ENCODE results near the gene MTHFD2L. TPM values are rescaled to one million over a fixed set of nuclear protein-coding genes. Genes with fewer than 3 reads are reported as not detected.

The MTHFD2L gene
- total and polyA plus RNA-seq, 2 of the 8 experiments (the other 6 are each of a cell fraction or from before 2014, with no cell fraction given) = 5.4 to 15.0 TPM

DNA sequence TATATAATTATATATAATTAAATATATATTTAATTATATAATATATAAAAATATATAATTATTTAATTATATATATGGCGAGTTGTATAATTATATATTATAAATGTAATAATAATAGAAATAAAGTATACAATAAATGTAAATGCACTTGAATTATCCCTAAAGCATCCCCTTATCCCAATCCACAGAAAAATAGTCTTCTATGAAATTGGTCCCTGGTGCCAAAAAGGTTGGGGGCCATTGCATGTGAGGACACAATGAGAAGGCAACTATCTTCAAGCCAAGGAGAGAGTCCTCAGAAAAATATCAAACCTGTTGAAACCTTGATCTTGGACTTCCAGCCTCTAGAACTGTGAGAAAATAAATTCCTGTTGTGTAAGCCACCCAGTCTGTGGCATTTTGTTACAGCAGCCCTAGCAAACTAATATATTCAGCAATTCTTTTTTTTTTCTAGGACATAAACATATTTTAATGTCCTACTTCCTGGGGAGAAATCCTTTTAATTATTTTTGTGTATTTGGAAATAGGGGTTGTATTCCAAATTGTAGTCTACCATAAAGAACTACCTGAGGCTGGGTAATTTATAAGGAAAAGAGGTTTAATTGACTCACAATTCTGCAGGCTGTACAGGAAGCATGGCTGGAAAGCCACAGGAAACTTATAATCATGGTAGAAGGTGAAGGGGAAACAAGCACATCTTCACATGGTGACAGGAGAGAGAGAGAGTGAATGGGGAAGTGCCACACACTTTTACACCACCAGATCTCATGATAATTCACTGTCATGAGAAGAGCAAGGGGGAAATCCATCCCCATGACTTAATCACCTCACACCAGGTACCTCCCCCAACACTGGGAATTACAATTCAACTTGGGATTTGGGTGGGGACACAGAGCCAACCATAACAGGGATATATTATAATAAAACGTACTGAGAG, 36.0 kb upstream of the MTHFD2L start:
- H4K5ac ChIP-seq (ENCODE audit: insufficient read length, low read depth, low read length) = no peak overlapping the region
- H2BK120ac ChIP-seq (replicated peaks; ENCODE audit: low read depth, low read length) = no peak overlapping the region
- peaks cover 0 to 6% (median 0%) of the 10 kb centered on the region in 4 experiments; a peak in 1 of 8 replicates for H3K36me3 ChIP-seq (ENCODE audit: control insufficient read depth in 2 of 4, insufficient read depth in 4 of 4, low read length in 3 of 4)
- H2BK20ac ChIP-seq (ENCODE audit: low read length) = no peak overlapping the region
- H3K18ac ChIP-seq (ENCODE audit: extremely low read depth, low read length) = no peak overlapping the region
- ChIA-PET CTCF (ENCODE audit: partially characterized antibody) (no interaction called here), POLR2A (ENCODE audit: partially characterized antibody) (no interaction called here)
- peaks cover 17 to 20% of the 10 kb centered on the region in 2 experiments; a peak in 3 of 4 replicates for H3K9me3 ChIP-seq (ENCODE audit: insufficient read depth in 2 of 2, low read depth in 1 of 2, low read length in 1 of 2)
- FAIRE-seq (no peak), DNase-seq (ENCODE audit: low read depth in 1 of 2, low spot score in 2 of 2) (no peak)
- no peaks in the 10 kb centered on the region for H3K79me1 ChIP-seq (ENCODE audit: low read depth, low read length)
- no peak overlapping the region for H3K27ac ChIP-seq (ENCODE audit: low read depth, low read length)
- H2BK15ac ChIP-seq (ENCODE audit: low read length) = no peak overlapping the region
- no peaks in the 10 kb centered on the region for H3K4me1 ChIP-seq (replicated peaks in 1 of 4; ENCODE audit: control insufficient read depth in 3 of 4, insufficient read depth in 4 of 4, low read length in 3 of 4)
- H3K79me2 ChIP-seq (ENCODE audit: control insufficient read depth in 1 of 2, insufficient read depth in 2 of 2, low read length in 2 of 2) = no peaks in the 10 kb centered on the region
- H4K20me1 ChIP-seq (replicated peaks in 1 of 2; ENCODE audit: control insufficient read depth in 1 of 2, insufficient read depth in 2 of 2, low read length in 2 of 2) = no peaks in the 10 kb centered on the region
- H3K4me2 ChIP-seq (ENCODE audit: insufficient read depth in 1 of 2, low read depth in 2 of 2, low read length in 2 of 2) = no peak overlapping the region
- H4K91ac ChIP-seq (replicated peaks; ENCODE audit: insufficient read length, low read length) = no peak overlapping the region
- 80% methylated on average over 2 of the region's 2 CpGs; no CpG with 5 or more reads in 1 of the 2 experiments for WGBS, 2 experiments (ENCODE audit: extremely low coverage in 1 of 2, insufficient coverage in 1 of 2, insufficient read length in 1 of 2, insufficient replicate concordance in 2 of 2, low coverage in 1 of 2, low lambda C conversion rate in 2 of 2, missing lambda C conversion rate in 1 of 2)
- no peak overlapping the region for H3K4me3 ChIP-seq (ENCODE audit: extremely low read depth in 1 of 4, insufficient read depth in 2 of 4, low read depth in 3 of 4, low read length in 4 of 4)
- H4K8ac ChIP-seq (ENCODE audit: extremely low read depth, insufficient read depth, low read length) = no peak overlapping the region
- no peak overlapping the region for H3K4ac ChIP-seq (replicated peaks; ENCODE audit: insufficient read length, low read depth, low read length)
- no peak overlapping the region for H2BK5ac ChIP-seq (ENCODE audit: low read depth, low read length)
- no peaks in the 10 kb centered on the region for H3K23me2 ChIP-seq (ENCODE audit: low read depth, low read length)
- no peak overlapping the region for H3K56ac ChIP-seq (replicated peaks; ENCODE audit: insufficient read length, low read depth, low read length)
- H2AK5ac ChIP-seq (ENCODE audit: low read depth, low read length) = no peak overlapping the region
- no peak overlapping the region for H3K23ac ChIP-seq (ENCODE audit: insufficient read length)
- H3K27me3 ChIP-seq (replicated peaks in 1 of 4; ENCODE audit: control insufficient read depth in 3 of 4, extremely low read depth in 1 of 4, insufficient read depth in 3 of 4, low read length in 3 of 4) = no peaks in the 10 kb centered on the region
- no peak overlapping the region for H2BK12ac ChIP-seq (ENCODE audit: low read depth, low read length)
- H2AFZ ChIP-seq (ENCODE audit: low read length) = no peak overlapping the region
- no peak overlapping the region for H3K14ac ChIP-seq (ENCODE audit: insufficient read length)
- H3K9ac ChIP-seq (replicated peaks in 1 of 4; ENCODE audit: extremely low read depth in 1 of 4, low read depth in 3 of 4, low read length in 3 of 4) = no peak overlapping the region

Data from H1 (cell line).